GM03348 (cell line): ENCODE data around the gene TSPEAR.

ENCODE experiments used
- DNase-seq: peaks from one replicate; pipeline ENCODE4 v3.0.0; 2012; ENCODE audit warnings: low spot score

Gene TSPEAR

GRCh38 chr21:44527983-44528633 is 183.3 kb downstream of the TSPEAR start:
- DNase-seq, result no peak

GRCh38 chr21:44527156-44527982 is 184.0 kb downstream of the TSPEAR start:
- no peak for DNase-seq

- DNase-seq, result no peak
These were observed 185.0 kb downstream of the TSPEAR start for GRCh38 chr21:44526096-44526997.

- DNase-seq, result no peak
These were observed 185.8 kb downstream of the TSPEAR start for GRCh38 chr21:44525391-44526095.

GRCh38 chr21:44524414-44525371 is 186.7 kb downstream of the TSPEAR start:
- DNase-seq, result no peak

GRCh38 chr21:44523567-44524413 is 187.6 kb downstream of the TSPEAR start:
- DNase-seq, result no peak

- DNase-seq, result no peak
These were observed 188.6 kb downstream of the TSPEAR start for GRCh38 chr21:44522753-44523204.

GRCh38 chr21:44521928-44522752 is 189.2 kb downstream of the TSPEAR start:
- no peak for DNase-seq

GRCh38 chr21:44521301-44521927 is 190.0 kb downstream of the TSPEAR start:
- DNase-seq, result no peak

- DNase-seq, result no peak
These were observed 190.8 kb downstream of the TSPEAR start for GRCh38 chr21:44520326-44521300.

- no peak for DNase-seq
These were observed 191.7 kb downstream of the TSPEAR start for GRCh38 chr21:44519346-44520325.

- DNase-seq, result no peak
These were observed 192.7 kb downstream of the TSPEAR start for GRCh38 chr21:44518686-44519085.

- DNase-seq, result no peak
These were observed 194.0 kb downstream of the TSPEAR start for GRCh38 chr21:44517175-44517899.

- DNase-seq, result no peak
These were observed 194.6 kb downstream of the TSPEAR start for GRCh38 chr21:44516828-44517174.

GRCh38 chr21:44516342-44516741 is 195.0 kb downstream of the TSPEAR start:
- DNase-seq, result no peak
